Stimulated activated CD4-positive, alpha-beta T cell treated with anti-CD3 and anti-CD28 coated beads, Interleukin-2, amount 100 ng/mL, for 4 hours (primary cell): ENCODE results near the gene CNR1.
"Not testable (repeated sequence)": the region's sequence is repeated elsewhere in the genome, so short reads cannot be mapped to it uniquely, and the experiment has no call there.

ENCODE experiments used
- DNase-seq: peaks from one replicate; pipeline ENCODE4 v3.0.0-alpha.2; 2020; ENCODE audit warnings: low read depth

Gene CNR1

GRCh38 chr6:88165844-88166492, at the start of gene CNR1:
Gene CNR1 (minus strand): TSS chr6:88166347. CDS start chr6:88145274, 21,073 bp downstream.
- no peak for DNase-seq

GRCh38 chr6:88211446-88211845, 45.3 kb upstream of the CNR1 start:
- DNase-seq = no peak

- no peak for DNase-seq
These were observed 43.2 kb upstream of the CNR1 start for GRCh38 chr6:88209301-88209700.

- no peak for DNase-seq
These were observed 42.6 kb upstream of the CNR1 start for GRCh38 chr6:88208726-88209125.

- not testable (repeated sequence) for DNase-seq
These were observed 35.6 kb upstream of the CNR1 start for GRCh38 chr6:88201734-88202133.

- DNase-seq = no peak
These were observed 18.8 kb upstream of the CNR1 start for GRCh38 chr6:88184921-88185320.

GRCh38 chr6:88183471-88183870, 17.3 kb upstream of the CNR1 start:
- no peak for DNase-seq

- DNase-seq = no peak
These were observed 13.5 kb upstream of the CNR1 start for GRCh38 chr6:88179692-88180091.

GRCh38 chr6:88177961-88178464, 11.9 kb upstream of the CNR1 start:
- no peak for DNase-seq

GRCh38 chr6:88174906-88175305, 8.8 kb upstream of the CNR1 start:
- no peak for DNase-seq

GRCh38 chr6:88171312-88171711, 5.2 kb upstream of the CNR1 start:
- DNase-seq = no peak

- DNase-seq = no peak
These were observed 2.2 kb upstream of the CNR1 start for GRCh38 chr6:88168362-88168761.

- DNase-seq = no peak
These were observed 1.3 kb upstream of the CNR1 start for GRCh38 chr6:88167352-88167937.

GRCh38 chr6:88166493-88167351, 575 bp upstream of the CNR1 start:
- DNase-seq = no peak

- no peak for DNase-seq
These were observed 882 bp downstream of the CNR1 start for GRCh38 chr6:88165087-88165843.

- DNase-seq = no peak
These were observed 2.1 kb downstream of the CNR1 start for GRCh38 chr6:88164061-88164460.

- DNase-seq = no peak
These were observed 2.5 kb downstream of the CNR1 start for GRCh38 chr6:88163616-88164015.

- no peak for DNase-seq
These were observed 4.2 kb downstream of the CNR1 start for GRCh38 chr6:88161940-88162339.

- DNase-seq = no peak
These were observed 9.0 kb downstream of the CNR1 start for GRCh38 chr6:88157106-88157505.

GRCh38 chr6:88145298-88145963, 20.7 kb downstream of the CNR1 start:
- no peak for DNase-seq

GRCh38 chr6:88144637-88145297, 21.4 kb downstream of the CNR1 start:
- no peak for DNase-seq
